K562 (cell line): ENCODE results near the gene PIGL. TPM values are rescaled to one million over a fixed set of nuclear protein-coding genes. Genes with fewer than 3 reads are reported as not detected.

Experiments
- BCLAF1 ChIP-seq, 2 experiments: fragments of 450-650 bp in 1 of 2; IDR thresholded peaks; 2 replicates each; pipeline ENCODE4 v1.6.1; 2011 to 2017; ENCODE audit warnings: low read depth in 2 of 2, antibody characterized with exemption in 1 of 2, borderline replicate concordance in 1 of 2, low read length in 1 of 2, mild to moderate bottlenecking in 1 of 2, mixed read lengths in 1 of 2; ENCODE audit not compliant: control insufficient read depth in 1 of 2
- BRCA1 ChIP-seq, 2 experiments: fragments of 450-650 bp in 1 of 2; sonication (generic) in 1 of 2; formaldehyde crosslinking in 1 of 2; IDR thresholded peaks; 2 replicates each; pipeline versions ENCODE4 v1.5.0 to v1.6.1; 2017 to 2020; ENCODE audit warnings: mild to moderate bottlenecking in 1 of 2, missing genetic modification reagents in 1 of 2
- E2F5 ChIP-seq: sonication (generic); formaldehyde crosslinking; IDR thresholded peaks from 2 replicates; pipeline ENCODE4 v1.8.0; 2022; ENCODE audit warnings: mild to moderate bottlenecking, missing genetic modification reagents
- EHMT2 ChIP-seq: fragments of 450-650 bp; IDR thresholded peaks from 2 replicates; pipeline ENCODE4 v1.6.1; 2018; ENCODE audit warnings: antibody characterized with exemption
- GMEB1 ChIP-seq: fragments of 250-450 bp; sonication (Bioruptor Pico); IDR thresholded peaks from 2 replicates; pipeline ENCODE4 v1.4.0; 2020; ENCODE audit warnings: mild to moderate bottlenecking
- HES1 ChIP-seq: fragments of 450-650 bp; IDR thresholded peaks from 2 replicates; pipeline ENCODE4 v1.6.1; 2016; ENCODE audit warnings: low read depth, mild to moderate bottlenecking, moderate library complexity
- HNRNPL ChIP-seq: fragments of 200-400 bp; formaldehyde crosslinking; IDR thresholded peaks from 2 replicates; pipeline ENCODE4 v1.6.1; 2017; ENCODE audit warnings: low read depth, mild to moderate bottlenecking, low read length
- LARP7 ChIP-seq: fragments of 450-650 bp; IDR thresholded peaks from 2 replicates; pipeline ENCODE4 v1.6.1; 2016
- MCM5 ChIP-seq: fragments of 450-650 bp; IDR thresholded peaks from 2 replicates; pipeline ENCODE4 v1.6.1; 2016; ENCODE audit warnings: low read depth
- MYNN ChIP-seq, 2 experiments: sonication (generic); formaldehyde crosslinking in 1 of 2; IDR thresholded peaks; 2 replicates each; pipeline versions ENCODE4 v1.5.0 to v1.6.1; 2016 to 2020; ENCODE audit warnings: antibody characterized with exemption in 1 of 2, missing genetic modification reagents in 1 of 2
- NFIC ChIP-seq: fragments of 450-650 bp; IDR thresholded peaks from 2 replicates; pipeline ENCODE4 v1.6.1; 2017; ENCODE audit warnings: mild to moderate bottlenecking, inconsistent platforms
- NR2C2 ChIP-seq, 2 experiments: fragments of 200-800 bp in 1 of 2; sonication (Bioruptor generic) in 1 of 2; sonication (generic) in 1 of 2; formaldehyde crosslinking in 1 of 2; IDR thresholded peaks; 2 replicates each; pipeline versions ENCODE4 v1.6.1 to v1.8.0; 2016 to 2022; ENCODE audit warnings: mild to moderate bottlenecking in 1 of 2, missing compliant biosample characterization in 1 of 2, missing genetic modification characterization in 1 of 2, missing genetic modification reagents in 1 of 2
- POLR3G ChIP-seq: IDR thresholded peaks from 2 replicates; pipeline ENCODE4 v1.6.1; 2011; ENCODE audit not compliant: insufficient read length, insufficient replicate concordance; ENCODE audit errors: extremely low read depth
- PTBP1 ChIP-seq: fragments of 200-400 bp; formaldehyde crosslinking; IDR thresholded peaks from 2 replicates; pipeline ENCODE4 v1.6.1; 2017; ENCODE audit warnings: low read depth, low read length
- SAFB2 ChIP-seq: fragments of 200-400 bp; formaldehyde crosslinking; IDR thresholded peaks from 2 replicates; pipeline ENCODE4 v1.6.1; 2018; ENCODE audit warnings: borderline replicate concordance, low read length, low read depth, moderate library complexity; ENCODE audit not compliant: severe bottlenecking
- SNAPC5 ChIP-seq: fragments of 250-450 bp; sonication (Bioruptor Pico); IDR thresholded peaks from 2 replicates; pipeline ENCODE4 v1.8.0; 2021; ENCODE audit warnings: moderate library complexity, mild to moderate bottlenecking, inconsistent platforms
- STAG1 ChIP-seq: sonication (generic); formaldehyde crosslinking; IDR thresholded peaks from 2 replicates; pipeline ENCODE4 v1.5.0; 2020; ENCODE audit warnings: missing genetic modification reagents, borderline replicate concordance
- TAF9B ChIP-seq: fragments of 450-650 bp; IDR thresholded peaks from 2 replicates; pipeline ENCODE4 v1.6.1; 2018; ENCODE audit warnings: mild to moderate bottlenecking; ENCODE audit not compliant: partially characterized antibody
- TFAM ChIP-seq: fragments of 250-450 bp; sonication (Bioruptor Pico); conservative IDR thresholded peaks from 2 replicates; pipeline ENCODE4 v1.5.0; 2021; ENCODE audit warnings: mild to moderate bottlenecking, moderate library complexity
- ZBTB1 ChIP-seq: sonication (generic); formaldehyde crosslinking; IDR thresholded peaks from 2 replicates; pipeline ENCODE4 v1.8.1; 2023; ENCODE audit warnings: missing genetic modification reagents, low read depth, mild to moderate bottlenecking, borderline replicate concordance
- polyA plus RNA-seq, 8 experiments: library from polyadenylated mRNA; depleted of rRNA in 4 of 8; stranded (reverse) in 5 of 8; unstranded in 3 of 8; fragments of >200 nt; fragmentation: Nextera tagmentation in 2 of 8; fragmentation: Illumina TruSeq in 1 of 8; extraction: Ambion mirVana in 2 of 8; extraction: Trizol in 1 of 8; gene quantifications; 2 replicates each; pipeline versions ENCODE4 v1.2.1 to v1.2.3, GENCODE V29; 2011 to 2014; ENCODE audit warnings: inconsistent platforms in 1 of 8, missing spikeins in 1 of 8
- total RNA-seq, 7 experiments: library from RNA; depleted of rRNA in 6 of 7; stranded (reverse); fragments of >200 nt in 6 of 7; fragmentation: Illumina TruSeq in 2 of 7; extraction: Trizol in 2 of 7; gene quantifications; 2 replicates each; pipeline versions ENCODE4 v1.2.1 to v1.2.3, GENCODE V29; 2011 to 2021; ENCODE audit warnings: low replicate concordance in 1 of 7

The PIGL gene
- total and polyA plus RNA-seq, 9 of the 15 experiments (the other 6 are each of a cell fraction or from before 2014, with no cell fraction given) = 19.9 to 55.3 (median 29.6) TPM

- TF ChIP-seq BCLAF1 (IDR thresholded peaks at IDR 0.05; ENCODE audit: borderline replicate concordance in 1 of 2, control insufficient read depth in 1 of 2, low read depth in 2 of 2, low read length in 1 of 2) = no peak; a peak in 1 of 4 replicates
- no peak for TF ChIP-seq EHMT2
- TF ChIP-seq SNAPC5 = no peak
- no peak for TF ChIP-seq E2F5 (CRISPR knock-in tag)
- no peak; the same call in 1 of the 2 replicates for TF ChIP-seq HES1
- TF ChIP-seq ZBTB1 = no peak
- no peak for TF ChIP-seq STAG1 (CRISPR knock-in tag)
- no peak for TF ChIP-seq GMEB1 (CRISPR knock-in tag)
- TF ChIP-seq NFIC = peak; percentile 19
- no peak for TF ChIP-seq SAFB2
- no peak for TF ChIP-seq TFAM (CRISPR knock-in tag)
- no peak for TF ChIP-seq PTBP1
- TF ChIP-seq NR2C2 (CRISPR knock-in tag; IDR thresholded peaks at IDR 0.05) = peak; percentile 74
- TF ChIP-seq NR2C2 (tag; IDR thresholded peaks at IDR 0.05) = peak; percentile 97
- peak; percentile 58 for TF ChIP-seq TAF9B
- no peak for TF ChIP-seq LARP7
- TF ChIP-seq MYNN (IDR thresholded peaks at IDR 0.05) = peak; percentile 98
- peak; percentile 70; the same call in 1 of the 2 replicates for TF ChIP-seq MYNN (CRISPR knock-in tag; IDR thresholded peaks at IDR 0.05)
- TF ChIP-seq POLR3G = no peak
- no peak for TF ChIP-seq BRCA1 (IDR thresholded peaks at IDR 0.05)
- TF ChIP-seq BRCA1 (CRISPR knock-in tag; IDR thresholded peaks at IDR 0.05) = no peak
- no peak for TF ChIP-seq HNRNPL
- no peak for TF ChIP-seq MCM5
These were observed 69.3 kb downstream of the PIGL start (continued) for GRCh38 chr17:16286009-16286946.
